ENCODE measurements around the gene IGF2BP2.

Gene IGF2BP2

DNA sequence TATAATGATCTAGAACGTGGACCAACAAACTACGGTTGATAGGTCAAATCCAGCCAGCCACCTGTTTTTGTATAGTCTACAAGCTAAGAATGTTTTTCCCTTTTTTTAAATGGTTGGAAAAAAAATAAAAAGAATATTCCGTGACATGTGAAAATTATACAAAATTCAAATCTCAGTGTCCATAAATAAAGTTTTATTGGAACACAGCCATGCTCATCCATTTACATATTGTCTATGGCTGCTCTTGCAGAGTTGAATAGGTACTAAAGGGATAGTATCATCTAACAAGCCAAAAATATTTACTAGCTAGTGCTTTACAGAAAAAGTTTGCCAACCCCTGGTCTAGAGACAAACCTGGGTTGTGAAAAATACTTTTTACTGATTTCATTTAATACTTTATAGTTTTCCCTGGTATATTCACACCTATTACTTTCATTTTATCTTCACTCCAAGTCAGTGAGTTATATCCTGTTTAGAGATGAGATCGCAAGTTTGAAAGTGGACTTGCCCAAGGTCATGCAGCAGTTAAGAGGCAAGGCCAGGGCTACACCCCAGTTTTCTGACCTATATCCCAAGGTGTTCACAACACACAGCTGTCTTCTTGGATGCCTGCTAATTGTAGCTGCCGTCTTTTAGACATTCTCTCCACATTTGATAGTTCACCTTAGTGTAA, 58.4 kb downstream of the IGF2BP2 start:
- H3K4me3 ChIP-seq (IDR thresholded peaks at IDR 0.05; ENCODE audit: insufficient read depth, low read depth, low read length): no peak overlapping the region
- H2AFZ ChIP-seq (ENCODE audit: low read depth): no peak overlapping the region
- TF ChIP-seq, protein P1, sequence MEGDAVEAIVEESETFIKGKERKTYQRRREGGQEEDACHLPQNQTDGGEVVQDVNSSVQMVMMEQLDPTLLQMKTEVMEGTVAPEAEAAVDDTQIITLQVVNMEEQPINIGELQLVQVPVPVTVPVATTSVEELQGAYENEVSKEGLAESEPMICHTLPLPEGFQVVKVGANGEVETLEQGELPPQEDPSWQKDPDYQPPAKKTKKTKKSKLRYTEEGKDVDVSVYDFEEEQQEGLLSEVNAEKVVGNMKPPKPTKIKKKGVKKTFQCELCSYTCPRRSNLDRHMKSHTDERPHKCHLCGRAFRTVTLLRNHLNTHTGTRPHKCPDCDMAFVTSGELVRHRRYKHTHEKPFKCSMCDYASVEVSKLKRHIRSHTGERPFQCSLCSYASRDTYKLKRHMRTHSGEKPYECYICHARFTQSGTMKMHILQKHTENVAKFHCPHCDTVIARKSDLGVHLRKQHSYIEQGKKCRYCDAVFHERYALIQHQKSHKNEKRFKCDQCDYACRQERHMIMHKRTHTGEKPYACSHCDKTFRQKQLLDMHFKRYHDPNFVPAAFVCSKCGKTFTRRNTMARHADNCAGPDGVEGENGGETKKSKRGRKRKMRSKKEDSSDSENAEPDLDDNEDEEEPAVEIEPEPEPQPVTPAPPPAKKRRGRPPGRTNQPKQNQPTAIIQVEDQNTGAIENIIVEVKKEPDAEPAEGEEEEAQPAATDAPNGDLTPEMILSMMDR (conservative IDR thresholded peaks at IDR 0.05; ENCODE audit: low read depth, low read length): no peak
- no peaks in the 10 kb centered on the region for H3K79me2 ChIP-seq (ENCODE audit: insufficient read depth, low read depth)
- H3K36me3 ChIP-seq (ENCODE audit: insufficient read depth): no peaks in the 10 kb centered on the region
- H3K27me3 ChIP-seq (ENCODE audit: insufficient read depth, low read depth): no peaks in the 10 kb centered on the region
- no peaks in the 10 kb centered on the region for H4K20me1 ChIP-seq (ENCODE audit: insufficient read depth)
- no peak overlapping the region for H3K4me2 ChIP-seq
- no peak overlapping the region for H3K9ac ChIP-seq
- no peak overlapping the region for H3K27ac ChIP-seq
- H3K4me1 ChIP-seq (ENCODE audit: low read depth, poor library complexity, severe bottlenecking): peaks cover 8% of the 10 kb centered on the region

DNA sequence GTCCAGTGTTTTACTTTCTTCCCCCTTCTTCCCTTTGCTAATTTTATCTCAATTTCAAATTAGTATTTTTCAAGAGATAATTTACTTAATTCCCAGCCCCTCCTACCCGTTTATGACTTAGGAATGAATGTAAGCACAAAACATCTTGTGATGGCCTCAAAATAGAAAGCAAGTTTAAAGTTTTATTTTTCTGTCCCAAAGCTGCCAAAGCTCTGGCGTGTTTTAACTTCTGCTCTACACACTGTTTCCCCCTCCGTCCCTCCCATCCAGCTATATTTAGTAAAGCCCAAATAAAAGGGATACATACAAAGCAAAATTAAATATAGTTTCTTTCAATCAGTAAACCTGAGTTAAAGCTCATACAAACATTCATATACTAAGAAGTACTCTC, 59.9 kb downstream of the IGF2BP2 start:
- Histone ChIP-seq H3K36me3 (ENCODE audit: insufficient read depth) (no peaks in the 10 kb centered on the region), H3K4me2 (no peak overlapping the region), H3K27me3 (ENCODE audit: insufficient read depth, low read depth) (no peaks in the 10 kb centered on the region), H2AFZ (ENCODE audit: low read depth) (no peak overlapping the region), H4K20me1 (ENCODE audit: insufficient read depth) (no peaks in the 10 kb centered on the region), H3K4me1 (ENCODE audit: low read depth, poor library complexity, severe bottlenecking) (peaks cover 8% of the 10 kb centered on the region), H3K79me2 (ENCODE audit: insufficient read depth, low read depth) (no peaks in the 10 kb centered on the region), H3K9ac (no peak overlapping the region), H3K4me3 (IDR thresholded peaks at IDR 0.05; ENCODE audit: insufficient read depth, low read depth, low read length) (no peak overlapping the region), H3K27ac (no peak overlapping the region)
- TF ChIP-seq, protein P1 (conservative IDR thresholded peaks at IDR 0.05; ENCODE audit: low read depth, low read length): no peak

DNA sequence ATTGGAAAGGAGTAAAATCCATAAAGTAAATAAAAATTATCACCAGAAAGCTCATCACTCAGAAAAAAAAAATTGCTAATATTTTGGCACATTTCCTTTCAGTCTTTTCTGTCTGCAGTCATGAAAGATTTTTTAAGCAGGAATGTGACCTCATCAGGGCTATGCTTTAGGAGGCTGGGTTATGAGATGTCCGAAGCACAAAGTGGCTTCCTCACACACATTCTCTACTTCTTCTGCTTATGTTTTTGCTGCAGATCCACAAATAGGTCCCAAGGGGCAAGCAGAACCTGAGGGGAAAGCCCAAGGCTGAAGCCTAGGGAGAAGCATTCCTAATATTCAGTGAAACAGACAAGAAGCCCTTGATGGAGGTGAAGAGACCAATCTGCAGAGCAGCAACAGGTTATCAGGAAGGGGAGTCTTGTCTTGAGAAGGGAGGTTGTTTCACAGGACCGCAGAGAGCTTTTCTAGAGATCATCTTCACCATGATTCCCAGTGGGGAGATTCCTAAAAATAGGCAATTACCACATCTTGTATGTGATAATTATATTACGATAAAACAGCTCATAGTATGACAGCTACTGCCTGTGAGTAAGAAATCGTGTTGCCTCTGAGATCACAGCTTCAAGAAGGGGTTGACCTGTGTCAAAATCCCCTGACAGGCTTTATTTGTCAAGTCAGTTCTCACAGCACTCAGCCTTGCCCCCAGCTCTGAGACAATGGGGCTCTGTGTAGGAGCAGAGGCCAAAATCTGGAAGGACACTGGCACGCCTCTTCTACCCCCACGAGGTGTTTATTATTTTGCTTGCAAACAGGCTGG, 60.5 kb downstream of the IGF2BP2 start:
- Histone ChIP-seq H3K27me3 (ENCODE audit: insufficient read depth, low read depth) (no peaks in the 10 kb centered on the region), H3K36me3 (ENCODE audit: insufficient read depth) (no peaks in the 10 kb centered on the region), H3K4me2 (no peak overlapping the region), H3K4me1 (ENCODE audit: low read depth, poor library complexity, severe bottlenecking) (peaks cover 8% of the 10 kb centered on the region), H4K20me1 (ENCODE audit: insufficient read depth) (no peaks in the 10 kb centered on the region), H2AFZ (ENCODE audit: low read depth) (no peak overlapping the region), H3K4me3 (IDR thresholded peaks at IDR 0.05; ENCODE audit: insufficient read depth, low read depth, low read length) (no peak overlapping the region), H3K27ac (no peak overlapping the region), H3K79me2 (ENCODE audit: insufficient read depth, low read depth) (no peaks in the 10 kb centered on the region), H3K9ac (no peak overlapping the region)
- TF ChIP-seq, protein P1 (conservative IDR thresholded peaks at IDR 0.05; ENCODE audit: low read depth, low read length): no peak

DNA sequence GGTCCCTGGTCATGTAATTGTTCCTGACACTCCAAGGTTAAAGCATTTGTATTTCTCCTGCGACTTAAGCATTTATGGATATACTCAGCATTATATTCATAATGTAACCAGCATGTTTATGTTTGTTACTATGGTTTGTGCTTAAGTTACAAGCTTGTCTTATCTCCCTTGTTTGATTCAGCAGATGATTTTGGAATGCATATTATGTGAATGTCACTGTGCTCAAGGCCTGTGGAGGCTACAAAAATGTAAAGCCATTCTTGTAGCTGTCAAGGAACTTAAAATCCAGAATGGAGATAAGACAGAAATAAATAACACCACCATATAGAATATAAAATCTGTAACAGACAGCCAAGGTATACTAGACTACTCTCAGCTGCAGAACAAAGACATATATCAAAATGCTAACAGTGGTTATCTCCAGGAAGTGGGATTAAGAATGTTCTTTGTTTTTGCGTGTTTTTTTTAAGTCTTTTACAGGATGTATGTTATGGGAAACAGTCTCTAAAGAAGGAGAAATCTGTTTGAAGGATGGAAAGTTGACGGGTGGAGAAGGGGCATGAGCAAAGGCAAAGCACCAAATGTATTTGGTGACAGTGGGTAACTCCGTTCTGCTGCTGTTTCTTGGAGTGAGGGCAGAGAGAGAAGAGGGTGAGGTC, 61.4 kb downstream of the IGF2BP2 start:
- no peaks in the 10 kb centered on the region for H3K79me2 ChIP-seq (ENCODE audit: insufficient read depth, low read depth)
- H3K4me2 ChIP-seq: no peak overlapping the region
- no peaks in the 10 kb centered on the region for H4K20me1 ChIP-seq (ENCODE audit: insufficient read depth)
- H3K27ac ChIP-seq: no peak overlapping the region
- TF ChIP-seq, protein P1 (conservative IDR thresholded peaks at IDR 0.05; ENCODE audit: low read depth, low read length): no peak
- H3K36me3 ChIP-seq (ENCODE audit: insufficient read depth): no peaks in the 10 kb centered on the region
- no peaks in the 10 kb centered on the region for H3K27me3 ChIP-seq (ENCODE audit: insufficient read depth, low read depth)
- no peak overlapping the region for H3K9ac ChIP-seq
- H3K4me1 ChIP-seq (ENCODE audit: low read depth, poor library complexity, severe bottlenecking): peaks cover 4% of the 10 kb centered on the region
- H2AFZ ChIP-seq (ENCODE audit: low read depth): no peak overlapping the region
- H3K4me3 ChIP-seq (IDR thresholded peaks at IDR 0.05; ENCODE audit: insufficient read depth, low read depth, low read length): no peak overlapping the region
